ENCODE measurements around the gene C6orf15.
"Not testable (repeated sequence)": the region's sequence is repeated elsewhere in the genome, so short reads cannot be mapped to it uniquely, and the experiment has no call there.

Gene C6orf15

DNA sequence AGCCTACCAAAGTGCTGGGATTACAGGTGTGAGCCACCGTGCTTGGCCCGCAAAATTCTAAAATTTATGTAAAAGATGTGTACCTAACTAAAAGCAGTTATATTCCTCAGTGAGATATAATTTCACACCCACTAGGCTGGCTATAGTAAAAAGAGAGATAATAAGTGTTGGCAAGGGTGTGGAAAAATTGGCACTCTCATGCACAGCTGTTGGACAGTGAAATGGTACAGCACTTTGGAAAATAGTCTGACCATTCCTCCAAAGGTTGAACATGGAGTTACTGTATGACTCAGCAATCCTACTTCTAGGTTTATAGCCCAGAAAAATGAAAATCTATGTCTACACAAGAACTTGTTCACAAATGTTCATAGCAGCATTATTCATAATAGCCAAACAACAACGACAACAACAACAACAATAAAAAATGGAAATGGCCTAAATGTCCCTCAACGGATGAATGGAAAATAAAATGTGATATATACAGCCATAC, 13.9 kb downstream of the C6orf15 start:
- DNase-seq, result no peak

DNA sequence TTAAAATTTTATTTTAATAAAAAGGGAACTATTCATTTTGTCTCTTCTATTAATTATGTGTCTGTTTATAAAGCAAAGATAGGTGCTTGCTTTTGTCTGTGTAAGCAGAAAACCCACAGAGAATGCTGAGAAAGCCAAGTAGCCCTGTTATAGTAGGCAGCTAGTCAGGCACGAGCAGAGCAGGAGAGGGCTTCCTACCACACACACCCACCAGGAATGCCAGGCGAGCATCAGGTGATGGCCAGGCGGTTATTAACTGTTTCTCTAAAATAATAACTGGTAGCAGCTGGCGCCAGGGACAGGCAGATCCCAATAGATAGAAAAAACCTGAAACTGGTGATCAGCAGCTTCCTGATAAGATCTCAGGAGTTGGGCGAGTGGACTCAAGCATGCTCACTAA, 15.7 kb downstream of the C6orf15 start:
- no peak for DNase-seq

DNA sequence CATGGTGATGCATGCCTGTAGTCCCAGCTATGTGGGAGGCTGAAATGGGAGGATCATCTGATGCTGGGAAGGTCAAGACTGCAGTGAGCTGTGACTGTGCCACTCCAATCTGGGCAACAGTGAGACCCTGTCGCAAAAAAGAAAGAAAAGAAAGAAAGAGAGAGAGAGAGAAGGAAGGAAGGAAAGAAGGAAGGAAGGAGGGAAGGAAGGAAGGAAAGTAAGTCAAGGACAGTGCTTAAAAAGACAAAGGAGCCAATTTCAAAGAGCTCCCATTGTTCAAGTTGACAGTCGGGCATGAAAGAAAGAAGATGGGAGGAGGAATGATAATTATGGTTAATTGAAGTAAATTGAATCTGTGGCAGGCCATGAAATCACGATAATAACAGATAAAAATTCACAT, 16.2 kb downstream of the C6orf15 start:
- DNase-seq, result no peak

DNA sequence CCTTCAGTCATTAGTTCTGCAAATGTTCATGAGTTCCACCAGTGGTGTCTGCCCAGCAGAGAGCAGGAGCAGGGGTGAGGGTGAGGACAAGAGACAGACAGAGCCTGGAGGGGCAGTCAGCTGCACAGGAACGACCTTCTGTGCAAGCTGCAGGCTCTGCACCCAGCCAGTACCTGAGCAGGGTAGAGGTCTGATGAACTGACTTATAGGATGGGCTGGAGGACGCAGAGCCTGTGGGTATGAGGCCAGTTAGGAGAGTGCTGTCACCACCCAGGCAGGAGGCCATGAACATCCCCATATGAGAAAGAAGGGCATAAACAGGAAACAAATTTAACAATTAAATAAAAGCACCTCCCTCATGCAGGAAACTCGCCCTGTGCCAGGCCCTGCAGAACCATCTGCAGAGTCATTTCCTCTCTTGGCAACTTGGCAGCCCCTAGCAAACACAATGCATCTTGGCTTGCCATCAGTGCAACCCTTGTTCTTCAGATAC, 17.9 kb downstream of the C6orf15 start:
- peak; percentile 76 for DNase-seq

DNA sequence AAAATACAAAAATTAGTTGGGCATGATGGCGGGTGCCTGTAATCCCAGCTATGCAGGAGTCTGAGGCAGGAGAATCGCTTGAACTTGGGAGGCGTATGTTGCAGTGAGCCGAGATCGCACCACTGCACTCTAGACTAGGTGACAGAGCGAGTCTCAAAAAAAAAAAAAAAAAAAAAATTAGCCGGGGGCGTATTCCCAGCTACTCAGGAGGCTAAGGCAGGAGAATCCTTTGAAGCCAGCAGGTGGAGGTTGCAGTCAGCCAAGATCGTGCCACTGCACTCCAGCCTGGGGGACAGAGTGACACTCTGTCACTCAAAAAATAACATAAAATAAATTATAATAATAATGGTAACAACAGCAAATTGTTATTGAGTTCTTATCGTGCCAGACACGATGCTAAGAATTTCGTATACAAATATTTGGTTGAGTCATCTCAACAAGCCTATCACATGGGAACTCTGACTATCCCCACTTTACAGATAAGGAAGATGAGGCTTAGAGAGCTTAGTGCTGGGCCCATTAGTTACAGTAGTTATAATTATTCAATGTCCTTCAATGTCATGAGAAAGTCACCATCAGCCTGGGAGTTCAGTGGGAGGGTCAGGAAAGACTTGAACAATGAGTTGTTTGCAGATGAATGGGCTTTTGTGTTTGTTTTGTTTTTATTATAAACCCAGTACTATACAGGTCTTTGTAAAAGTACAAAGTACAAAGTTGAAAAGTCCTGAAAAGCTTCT, 19.4 kb downstream of the C6orf15 start:
- no peak for DNase-seq

DNA sequence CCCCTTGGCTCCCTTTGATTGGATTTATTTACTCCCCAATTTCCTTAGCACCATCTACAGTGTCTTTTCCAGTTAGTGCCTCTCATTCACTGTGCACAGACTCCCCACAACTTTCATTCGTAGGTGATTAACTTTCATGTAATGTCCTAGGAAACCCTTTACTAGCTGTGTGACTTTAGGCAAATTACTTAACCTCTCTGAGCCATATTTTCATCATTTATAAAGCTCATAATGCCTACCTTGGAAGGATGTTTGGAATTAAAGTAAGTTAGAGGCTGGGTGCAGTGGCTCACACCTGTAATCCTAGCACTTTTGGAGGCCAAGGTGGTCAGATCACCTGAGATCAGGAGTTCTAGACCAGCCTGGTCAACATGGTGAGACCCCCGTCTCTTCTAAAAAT, 20.1 kb downstream of the C6orf15 start:
- DNase-seq, result no peak

DNA sequence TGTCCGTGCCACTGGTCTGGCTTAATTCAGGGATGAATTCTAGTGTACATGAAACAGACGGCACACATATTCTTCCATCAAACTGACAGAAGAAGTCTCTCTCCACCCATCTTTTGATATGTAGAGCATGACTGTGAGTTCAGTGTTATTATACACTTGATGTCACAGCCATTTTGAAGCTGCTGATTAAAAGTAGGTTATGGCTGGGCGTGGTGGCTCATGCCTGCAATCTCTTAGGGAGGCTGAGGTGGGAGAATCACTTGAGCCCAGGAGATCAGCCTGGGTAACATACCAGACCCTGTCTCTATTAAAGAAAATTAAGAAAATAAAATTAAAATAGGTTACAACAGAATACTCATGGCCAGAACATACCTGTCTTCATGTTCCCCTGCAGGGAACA, 20.7 kb downstream of the C6orf15 start:
- DNase-seq, result no peak

DNA sequence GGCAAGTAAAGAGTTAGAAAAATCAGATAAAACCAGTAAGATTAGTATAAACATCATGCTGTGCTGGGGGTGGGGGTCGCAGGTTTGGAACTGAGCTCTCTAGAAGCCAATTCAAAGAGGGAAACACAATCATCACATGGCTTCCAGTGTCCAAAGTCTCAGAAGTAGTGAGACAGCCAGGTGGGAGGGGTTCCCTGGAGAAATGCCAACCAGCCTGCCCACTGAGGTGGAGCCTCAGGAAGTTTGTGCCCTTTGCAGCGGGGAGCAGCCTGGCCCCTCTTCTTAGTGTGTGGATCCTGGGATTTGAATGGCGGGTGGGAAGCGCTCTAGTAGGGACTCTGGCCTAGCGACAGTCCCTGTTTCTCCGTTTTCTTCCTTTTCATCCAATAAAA, 21.4 kb downstream of the C6orf15 start:
- no peak for DNase-seq

DNA sequence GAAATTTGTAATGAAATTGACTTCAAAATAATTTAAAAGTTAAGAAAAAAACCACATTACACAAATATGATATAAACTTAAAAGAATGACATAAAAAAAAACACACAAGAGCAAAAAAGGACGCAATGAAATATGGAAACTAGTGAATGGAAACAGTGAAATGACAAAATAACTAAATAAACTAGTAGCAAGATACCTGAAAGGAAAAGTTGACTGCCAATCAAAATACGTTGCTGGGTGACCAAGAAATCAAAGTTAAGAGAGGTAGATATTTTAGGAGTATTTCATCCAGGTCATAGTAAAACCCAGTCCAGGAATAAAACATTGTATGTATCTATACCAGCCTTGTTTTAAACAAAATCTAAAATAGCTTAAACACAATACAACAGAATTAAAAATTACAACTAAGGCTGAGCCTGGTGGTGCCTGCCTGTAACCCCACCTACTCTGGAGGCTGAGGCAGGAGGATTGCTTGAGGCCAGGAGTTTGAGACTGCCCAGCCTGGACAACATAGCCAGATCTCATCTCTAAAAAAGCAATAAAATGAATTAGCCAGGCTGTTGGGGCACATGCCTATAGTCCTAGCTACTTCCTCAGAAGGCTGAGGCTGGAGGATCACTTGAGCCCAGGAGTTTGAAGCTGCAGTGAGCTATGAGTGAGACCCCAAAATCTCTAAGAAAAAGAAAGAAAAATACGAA, 22.0 kb downstream of the C6orf15 start:
- DNase-seq, result no peak

DNA sequence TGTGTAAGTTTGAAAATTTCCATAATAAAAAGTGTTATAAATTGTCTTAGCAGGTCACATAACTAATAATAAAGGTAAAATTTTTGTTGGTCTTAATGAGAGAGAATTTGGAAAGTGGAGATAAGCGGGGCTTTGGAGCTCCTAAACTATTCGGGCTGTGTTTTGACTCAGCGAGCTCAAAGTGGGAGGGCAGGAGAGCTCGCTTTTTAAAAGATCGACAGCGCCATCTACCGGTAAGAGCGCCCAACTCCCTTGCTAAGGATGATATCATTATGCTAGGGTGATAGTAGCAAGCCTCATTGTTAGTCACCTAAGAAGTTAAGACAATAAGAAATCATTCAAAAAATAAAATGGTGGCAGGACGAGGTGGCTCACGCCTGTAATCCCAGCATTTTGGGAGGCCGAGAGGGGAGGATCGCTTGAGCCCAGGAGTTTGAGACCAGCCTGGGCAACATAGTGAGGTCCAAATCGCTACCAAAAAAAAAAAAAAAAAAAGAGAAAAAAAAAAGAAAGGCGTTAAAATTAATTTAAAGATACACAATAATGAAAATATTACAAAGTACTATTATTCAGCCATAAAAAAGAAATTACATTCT, 24.8 kb downstream of the C6orf15 start:
- DNase-seq, result peak; percentile 93

DNA sequence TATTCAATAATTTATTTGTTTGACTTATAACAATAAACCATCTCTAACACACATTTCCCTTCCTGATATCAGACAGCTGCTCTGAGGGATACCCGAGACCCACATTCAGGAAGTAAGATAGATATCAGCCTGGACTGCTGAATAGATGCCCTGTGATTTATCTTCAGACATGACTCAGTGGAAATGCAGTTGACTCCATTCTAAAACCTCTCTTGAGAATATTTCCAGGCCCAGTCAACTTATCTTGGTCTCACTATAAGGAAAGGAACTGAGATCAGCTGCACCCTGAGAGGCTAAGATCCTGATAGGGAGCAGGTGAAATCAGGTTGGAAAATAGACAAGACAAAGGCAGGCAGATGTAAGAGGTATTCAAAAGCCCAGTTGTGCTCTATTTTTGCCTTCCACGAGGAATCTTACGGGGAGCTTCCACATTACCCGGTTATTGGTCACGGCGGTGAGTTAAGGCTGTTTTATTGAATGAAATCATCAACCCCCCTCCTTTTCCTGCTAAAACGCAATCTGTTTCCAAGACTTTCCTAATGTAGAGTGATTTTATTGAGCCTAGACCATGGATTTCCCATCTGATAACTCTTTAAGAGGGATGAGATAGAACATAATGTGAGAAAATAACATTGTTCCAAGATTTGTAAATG, 25.5 kb downstream of the C6orf15 start:
- no peak for DNase-seq

DNA sequence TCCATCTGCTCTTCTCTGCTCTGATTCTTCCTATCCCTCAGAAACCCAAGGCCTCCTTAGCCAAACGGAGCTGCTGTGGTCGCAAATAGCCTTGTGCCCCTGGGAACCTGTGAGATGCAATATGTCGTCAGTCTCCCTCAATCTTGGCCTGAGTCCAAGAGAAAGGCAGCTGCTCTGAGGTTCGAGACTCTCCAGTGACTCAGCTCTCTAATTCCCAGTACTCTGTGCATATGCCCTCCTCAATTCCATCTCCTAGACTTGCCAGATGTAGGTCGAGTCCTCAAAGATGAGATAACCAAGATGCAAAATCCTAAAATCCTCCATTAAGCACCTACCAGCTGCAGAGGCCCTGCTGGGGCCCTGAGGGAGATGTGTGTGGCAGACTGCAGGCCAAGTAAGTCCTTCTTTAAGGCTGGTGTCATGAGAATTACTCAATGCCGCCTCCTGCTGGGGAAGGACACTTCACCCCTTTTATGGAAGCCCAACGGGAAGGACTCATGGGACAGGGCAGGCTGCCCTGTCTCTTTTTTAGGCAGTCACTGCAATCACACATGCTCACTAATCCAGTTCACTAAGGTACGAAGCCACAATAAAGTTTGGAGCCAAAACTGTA, 28.5 kb downstream of the C6orf15 start:
- DNase-seq, result peak; percentile 54

DNA sequence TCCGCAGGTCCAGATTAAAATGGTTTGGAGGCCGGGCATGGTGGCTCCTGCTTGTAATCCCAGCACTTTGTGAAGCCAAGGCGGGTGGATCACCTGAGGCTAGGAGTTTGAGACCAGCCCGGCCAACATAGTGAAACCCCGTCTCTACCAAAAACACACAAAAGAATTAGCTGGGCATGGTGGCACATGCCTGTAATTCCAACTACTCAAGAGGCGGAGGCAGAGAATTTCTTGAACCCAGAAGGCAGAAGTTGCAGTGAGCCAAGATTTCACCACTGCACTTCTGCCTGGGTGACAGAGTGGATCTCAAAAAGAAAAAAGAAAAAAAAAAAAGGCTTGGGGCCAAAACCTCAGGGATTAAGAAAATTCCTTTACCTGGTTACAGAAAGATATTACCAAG, 30.5 kb downstream of the C6orf15 start:
- no peak for DNase-seq

DNA sequence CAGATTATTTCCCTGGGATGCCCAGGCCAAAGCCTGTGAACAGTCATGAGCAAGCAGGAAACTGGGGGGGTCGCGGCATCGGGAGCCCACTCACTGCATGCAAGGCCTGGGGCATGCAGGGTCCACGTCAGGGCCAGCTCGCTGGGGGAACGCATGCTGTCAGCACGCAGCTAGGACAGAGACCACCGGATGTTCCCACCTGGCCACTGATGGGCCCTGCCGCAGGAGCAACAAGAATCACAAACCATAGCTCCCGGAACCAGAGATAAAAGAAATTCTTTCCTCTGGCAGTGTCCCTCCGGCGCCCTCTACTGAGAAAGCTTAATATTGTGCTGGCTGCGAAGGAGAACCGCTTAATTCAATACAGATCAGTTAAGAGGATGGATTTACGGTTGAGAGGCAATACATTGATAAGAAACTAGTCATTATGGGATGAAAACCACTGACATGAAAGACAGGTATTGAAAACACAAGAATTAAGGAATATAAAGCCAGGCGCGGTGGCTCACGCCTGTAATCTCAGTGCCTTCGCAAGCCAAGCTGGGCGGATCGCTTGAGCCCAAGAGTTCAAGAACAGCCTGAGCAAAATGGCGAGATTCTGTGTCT, 32.6 kb downstream of the C6orf15 start:
- DNase-seq, result peak; percentile 77

DNA sequence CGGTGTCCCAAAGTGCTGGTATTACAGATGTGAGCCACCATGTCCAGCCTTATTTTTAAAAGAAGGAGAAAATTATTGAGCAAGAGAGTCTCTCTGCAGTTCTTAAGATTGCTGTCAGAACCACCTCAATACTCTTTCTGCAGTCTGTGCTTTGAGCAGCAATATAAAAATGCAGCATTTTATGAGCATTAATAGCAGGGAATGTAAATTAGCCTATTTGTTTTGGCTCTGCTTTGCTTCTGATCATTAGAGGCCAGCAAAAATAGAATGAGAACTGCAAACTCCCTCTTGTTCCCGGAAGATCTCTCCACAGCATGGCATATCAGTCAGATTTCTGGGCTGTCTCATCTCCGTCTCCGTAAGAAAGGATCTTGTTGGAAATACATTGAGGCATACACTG, 35.8 kb downstream of the C6orf15 start:
- no peak for DNase-seq

DNA sequence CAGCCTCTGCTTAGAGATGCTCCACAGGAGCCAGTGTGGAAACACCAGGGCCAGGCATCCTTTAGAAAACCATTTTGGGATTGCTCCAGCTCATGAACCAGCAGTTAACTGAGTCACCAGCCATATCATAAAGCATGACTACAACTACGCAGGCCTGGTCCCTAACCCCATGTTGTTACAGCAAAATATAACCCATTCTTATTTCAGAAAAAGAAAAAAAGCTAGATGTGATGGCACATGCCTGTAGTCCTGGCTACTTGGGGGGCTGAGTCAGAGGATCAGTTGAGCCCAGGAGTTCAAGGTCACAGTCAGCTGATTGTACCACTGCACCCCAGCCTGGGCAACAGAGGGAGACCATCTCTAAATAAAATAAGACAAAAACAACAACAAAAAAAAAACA, 36.8 kb downstream of the C6orf15 start:
- DNase-seq, result no peak

DNA sequence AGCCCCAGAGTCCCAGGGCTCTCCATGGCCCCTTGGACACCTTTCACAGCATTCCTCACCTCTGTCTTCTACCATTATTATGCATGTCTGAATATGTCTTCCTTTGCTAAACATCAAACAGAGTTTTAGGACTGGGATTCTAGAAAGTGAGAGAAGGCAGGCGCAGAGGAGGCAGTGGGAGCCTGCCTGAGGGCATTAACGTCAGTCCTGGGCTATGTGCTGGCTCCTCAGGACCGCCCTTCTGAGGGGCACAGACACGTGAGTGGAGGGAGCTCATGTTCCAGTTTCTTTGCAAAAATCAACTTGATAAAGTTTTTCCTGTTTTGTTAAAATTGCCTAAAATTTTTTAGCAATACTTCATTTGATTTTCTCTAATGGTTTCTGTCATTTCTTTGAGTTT, 38.0 kb downstream of the C6orf15 start:
- DNase-seq, result no peak

DNA sequence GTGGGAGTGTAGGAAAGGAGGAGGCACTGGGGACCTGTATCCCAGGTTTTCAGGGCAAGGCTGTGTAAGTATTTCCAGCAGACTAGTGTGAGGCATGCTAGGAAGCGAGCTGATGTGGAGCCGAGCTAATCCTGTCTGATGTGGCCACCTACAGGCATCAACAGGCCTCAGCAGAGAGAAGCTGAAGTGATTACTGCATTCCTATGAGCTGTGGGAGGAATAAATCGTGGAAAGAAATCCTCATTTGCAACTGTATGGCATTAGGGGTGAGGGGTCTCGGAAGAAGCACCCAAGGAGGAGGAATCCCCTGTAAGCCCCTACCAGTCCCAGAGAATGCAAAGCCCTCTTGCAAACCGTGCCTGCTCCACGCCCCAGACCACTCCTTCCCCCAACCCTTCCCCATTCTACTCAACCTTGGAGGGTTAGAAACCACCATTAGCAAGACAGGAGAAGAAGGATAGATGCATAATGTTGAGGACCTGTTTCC, 41.6 kb downstream of the C6orf15 start:
- DNase-seq, result no peak

DNA sequence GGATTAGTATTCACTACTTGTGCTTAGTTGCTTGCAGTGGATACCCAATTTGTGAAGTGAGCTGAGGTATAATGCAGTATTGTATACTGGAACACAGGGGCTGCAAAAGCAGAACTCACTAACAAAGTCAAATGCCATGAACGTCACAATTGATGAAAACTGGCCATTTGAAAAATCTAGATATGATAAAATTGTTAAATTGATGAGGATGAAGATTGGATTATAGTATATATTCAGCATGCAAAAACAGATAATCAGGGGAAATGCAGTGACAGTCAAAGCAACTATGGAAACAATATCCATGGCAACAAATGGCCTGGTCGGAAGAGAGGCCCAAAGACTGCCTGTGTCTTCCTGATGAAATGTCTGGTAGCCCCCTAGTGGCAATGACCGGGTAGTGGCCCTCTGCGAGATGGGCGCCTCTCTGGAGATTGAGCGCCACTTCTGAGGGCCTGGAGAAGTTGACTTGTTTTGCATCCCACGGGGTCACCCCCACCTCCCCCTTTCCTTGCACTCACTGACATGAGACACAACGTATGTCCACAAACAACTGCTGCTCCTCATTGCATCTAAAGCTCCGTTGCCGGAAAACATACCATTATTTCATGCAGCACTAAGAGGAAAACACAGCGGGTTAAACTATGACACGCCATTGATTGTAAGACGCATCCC, 43.6 kb downstream of the C6orf15 start:
- DNase-seq, result peak; percentile 79

DNA sequence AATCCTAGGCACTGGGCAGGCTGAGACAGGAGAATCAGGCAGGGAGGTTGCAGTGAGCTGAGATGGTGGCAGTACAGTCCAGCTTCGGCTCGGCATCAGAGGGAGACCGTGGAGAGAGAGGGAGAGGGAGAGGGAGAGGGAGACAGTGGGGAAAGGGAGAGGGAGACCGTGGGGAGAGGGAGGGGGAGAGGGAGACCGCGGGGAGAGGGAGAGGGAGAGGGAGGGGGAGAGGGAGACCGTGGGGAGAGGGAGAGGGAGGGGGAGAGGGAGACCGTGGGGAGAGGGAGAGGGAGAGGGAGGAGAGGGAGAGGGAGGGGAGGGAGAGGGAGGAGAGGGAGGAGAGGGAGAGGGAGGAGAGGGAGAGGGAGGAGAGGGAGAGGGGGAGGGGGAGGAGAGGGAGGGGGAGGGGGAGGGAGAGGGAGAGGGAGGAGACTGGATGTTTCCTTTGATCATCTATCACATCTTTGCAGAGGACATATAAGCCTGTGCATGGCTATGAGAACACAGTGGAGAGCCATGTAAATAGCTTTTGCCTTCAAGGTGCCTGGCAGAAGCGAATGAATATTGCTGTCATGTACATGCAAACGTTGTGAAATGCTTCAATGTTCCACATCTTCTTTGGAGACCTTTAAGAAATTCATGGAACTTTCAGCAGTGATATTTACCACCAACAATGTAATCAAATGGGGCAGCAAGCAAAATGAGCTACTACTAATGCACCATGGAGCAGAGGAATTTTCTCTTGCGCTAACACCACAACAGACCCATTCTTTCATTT, 44.3 kb downstream of the C6orf15 start:
- DNase-seq, result not testable (repeated sequence)

DNA sequence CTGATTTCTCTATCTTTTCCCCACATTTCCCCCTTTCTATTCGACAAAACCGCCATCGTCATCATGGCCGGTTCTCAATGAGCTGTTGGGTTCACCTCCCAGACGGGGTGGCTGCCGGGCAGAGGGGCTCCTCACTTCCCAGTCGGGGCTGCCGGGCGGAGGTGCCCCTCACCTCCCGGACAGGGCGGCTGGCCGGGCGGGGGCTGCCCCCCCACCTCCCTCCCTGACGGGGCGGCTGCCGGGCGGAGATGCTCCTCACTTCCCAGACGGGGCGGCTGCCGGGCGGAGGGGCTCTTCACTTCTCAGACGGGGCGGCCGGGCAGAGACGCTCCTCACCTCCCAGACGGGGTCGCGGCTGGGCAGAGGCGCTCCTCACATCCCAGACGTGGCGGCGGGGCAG, 45.3 kb downstream of the C6orf15 start:
- DNase-seq, result not testable (repeated sequence)
